ENCODE measurements around the gene RERE.

GRCh38 chr1:8493916-8494540 is 323.4 kb downstream of the RERE start:
- TF ChIP-seq, protein P1, sequence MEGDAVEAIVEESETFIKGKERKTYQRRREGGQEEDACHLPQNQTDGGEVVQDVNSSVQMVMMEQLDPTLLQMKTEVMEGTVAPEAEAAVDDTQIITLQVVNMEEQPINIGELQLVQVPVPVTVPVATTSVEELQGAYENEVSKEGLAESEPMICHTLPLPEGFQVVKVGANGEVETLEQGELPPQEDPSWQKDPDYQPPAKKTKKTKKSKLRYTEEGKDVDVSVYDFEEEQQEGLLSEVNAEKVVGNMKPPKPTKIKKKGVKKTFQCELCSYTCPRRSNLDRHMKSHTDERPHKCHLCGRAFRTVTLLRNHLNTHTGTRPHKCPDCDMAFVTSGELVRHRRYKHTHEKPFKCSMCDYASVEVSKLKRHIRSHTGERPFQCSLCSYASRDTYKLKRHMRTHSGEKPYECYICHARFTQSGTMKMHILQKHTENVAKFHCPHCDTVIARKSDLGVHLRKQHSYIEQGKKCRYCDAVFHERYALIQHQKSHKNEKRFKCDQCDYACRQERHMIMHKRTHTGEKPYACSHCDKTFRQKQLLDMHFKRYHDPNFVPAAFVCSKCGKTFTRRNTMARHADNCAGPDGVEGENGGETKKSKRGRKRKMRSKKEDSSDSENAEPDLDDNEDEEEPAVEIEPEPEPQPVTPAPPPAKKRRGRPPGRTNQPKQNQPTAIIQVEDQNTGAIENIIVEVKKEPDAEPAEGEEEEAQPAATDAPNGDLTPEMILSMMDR (conservative IDR thresholded peaks at IDR 0.05; ENCODE audit: low read length) = no peak
- TF ChIP-seq EZH2phosphoT487 (IDR thresholded peaks at IDR 0.05; ENCODE audit: borderline replicate concordance, low read depth, low read length) = no peak

All from OCI-LY7 (cell line).